ENCODE data around the gene KIAA1755. TPM values are rescaled to one million over a fixed set of nuclear protein-coding genes. Genes with fewer than 3 reads are reported as not detected.

KIAA1755 gene
- total RNA-seq, 1 donor from 2014 or later: 7.0 TPM

GRCh38 chr20:38175304-38176180 lies 85.0 kb downstream of the KIAA1755 start:
- no peak for DNase-seq (ENCODE audit: low spot score)
- intact Hi-C loops (cut with DNase I): no loop called here

GRCh38 chr20:38173237-38174156 lies 87.0 kb downstream of the KIAA1755 start:
- DNase-seq (ENCODE audit: low spot score): no peak
- intact Hi-C loops (cut with DNase I): no loop called here

- intact Hi-C loops (cut with DNase I): no loop called here
- DNase-seq (ENCODE audit: low spot score): no peak
These were observed 88.1 kb downstream of the KIAA1755 start for GRCh38 chr20:38172408-38172807.

GRCh38 chr20:38171675-38172043 lies 88.9 kb downstream of the KIAA1755 start:
- intact Hi-C loops (cut with DNase I): loop anchor here (2.0 kb wide), 1 partner anchor 47 kb away; no protein-coding TSS in a partner anchor
- DNase-seq (ENCODE audit: low spot score): no peak

GRCh38 chr20:38170826-38171674 lies 89.5 kb downstream of the KIAA1755 start:
- intact Hi-C loops (cut with DNase I): loop anchor here (2.0 kb wide), 1 partner anchor 48 kb away; no protein-coding TSS in a partner anchor
- no peak for DNase-seq (ENCODE audit: low spot score)

GRCh38 chr20:38170219-38170825 lies 90.2 kb downstream of the KIAA1755 start:
- no peak for DNase-seq (ENCODE audit: low spot score)
- intact Hi-C loops (cut with DNase I): loop anchor here (2.0 kb wide), 1 partner anchor 48 kb away; no protein-coding TSS in a partner anchor

GRCh38 chr20:38169636-38170193 lies 90.8 kb downstream of the KIAA1755 start:
- intact Hi-C loops (cut with DNase I): loop anchor here (2.0 kb wide), 1 partner anchor 49 kb away; no protein-coding TSS in a partner anchor
- DNase-seq (ENCODE audit: low spot score): no peak

GRCh38 chr20:38168791-38169589 lies 91.5 kb downstream of the KIAA1755 start:
- intact Hi-C loops (cut with DNase I): no loop called here
- DNase-seq (ENCODE audit: low spot score): peak; percentile 86

- peak; percentile 88 for DNase-seq (ENCODE audit: low spot score)
- intact Hi-C loops (cut with DNase I): no loop called here
These were observed 92.4 kb downstream of the KIAA1755 start for GRCh38 chr20:38167851-38168760.

- intact Hi-C loops (cut with DNase I): no loop called here
These were observed 93.1 kb downstream of the KIAA1755 start for GRCh38 chr20:38167328-38167850.

GRCh38 chr20:38166703-38167233 lies 93.8 kb downstream of the KIAA1755 start:
- DNase-seq (ENCODE audit: low spot score): no peak

More at GRCh38 chr20:38167328-38167850, 93.1 kb downstream of the KIAA1755 start:
- no peak for DNase-seq (ENCODE audit: low spot score)

GRCh38 chr20:38165966-38166702 lies 94.4 kb downstream of the KIAA1755 start:
- intact Hi-C loops (cut with DNase I): loop anchor here (2.0 kb wide), 3 partner anchors 91 to 107 kb away; no protein-coding TSS in a partner anchor
- DNase-seq (ENCODE audit: low spot score): peak; percentile 33

More at GRCh38 chr20:38166703-38167233, 93.8 kb downstream of the KIAA1755 start:
- intact Hi-C loops (cut with DNase I): no loop called here

GRCh38 chr20:38165089-38165965 lies 95.2 kb downstream of the KIAA1755 start, which contains the start of gene TGM2:
Gene TGM2, minus strand, starts transcription at chr20:38165270. Its CDS starts 72 bp downstream, at chr20:38165198.
- peak; percentile 90 for DNase-seq (ENCODE audit: low spot score)
- intact Hi-C loops (cut with DNase I): loop anchor here (2.0 kb wide), 3 partner anchors 91 to 107 kb away; no protein-coding TSS in a partner anchor

GRCh38 chr20:38164624-38165088 lies 95.9 kb downstream of the KIAA1755 start:
- intact Hi-C loops (cut with DNase I): loop anchor here (2.0 kb wide), 3 partner anchors 90 to 106 kb away; no protein-coding TSS in a partner anchor
- peak; percentile 77 for DNase-seq (ENCODE audit: low spot score)

Measured in cardiac septum (tissue), 1 donor.